HG03039 (cell line): ENCODE results near the gene MYO6.

Experiments used
- ATAC-seq: cut with Tn5 transposase; IDR thresholded peaks from one replicate; pipeline ENCODE4 v1.9.1; 2021; ENCODE audit warnings: mild to moderate bottlenecking, moderate library complexity; ENCODE audit not compliant: unreplicated experiment

Gene MYO6

GRCh38 chr6:75762063-75762462, 13.0 kb downstream of the MYO6 start:
- no peak for ATAC-seq

DNA sequence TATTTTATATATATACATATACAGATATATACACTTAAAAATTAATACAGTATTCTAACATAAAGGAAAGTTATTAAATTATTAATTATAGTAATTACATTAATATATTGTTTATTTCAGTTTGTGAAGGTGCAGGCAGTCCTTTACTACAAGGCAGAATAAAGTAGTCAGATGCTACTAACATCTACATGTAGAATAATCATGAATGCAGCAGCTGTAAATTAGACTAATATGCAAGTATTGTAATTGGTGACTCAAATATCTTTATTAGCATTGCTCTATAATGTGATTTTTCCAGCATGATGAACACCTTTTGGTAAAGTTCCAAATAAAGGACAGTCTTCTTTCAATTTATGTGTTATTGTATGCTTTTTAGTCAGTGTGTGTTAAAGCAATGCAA, 17.3 kb downstream of the MYO6 start:
- no peak for ATAC-seq

- ATAC-seq, result no peak
These were observed 21.8 kb downstream of the MYO6 start for GRCh38 chr6:75770844-75771243.

- no peak for ATAC-seq
These were observed 26.2 kb downstream of the MYO6 start for GRCh38 chr6:75775219-75775618.

GRCh38 chr6:75776461-75776860, 27.4 kb downstream of the MYO6 start:
- no peak for ATAC-seq

GRCh38 chr6:75778757-75779156, 29.7 kb downstream of the MYO6 start:
- no peak for ATAC-seq

GRCh38 chr6:75786152-75786551, 37.1 kb downstream of the MYO6 start:
- no peak for ATAC-seq

DNA sequence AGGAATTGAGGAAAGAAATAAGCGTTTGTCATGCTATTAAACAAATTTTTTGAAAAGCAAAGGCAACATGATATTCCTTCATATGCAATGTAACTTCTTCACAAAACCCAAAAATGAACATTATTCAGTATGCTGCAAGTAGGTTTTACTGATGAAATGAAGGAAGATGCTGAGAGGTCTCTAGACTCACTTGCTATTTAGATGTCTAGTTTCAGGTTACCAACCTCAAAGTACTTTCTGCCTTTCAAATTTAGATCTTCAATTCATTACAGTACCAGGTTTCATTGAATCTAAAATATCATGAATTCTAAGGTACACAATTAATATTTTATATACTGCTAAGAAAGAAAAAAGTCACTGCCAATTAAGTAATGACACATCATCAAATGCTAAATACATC, 39.9 kb downstream of the MYO6 start:
- ATAC-seq, result no peak

- no peak for ATAC-seq
These were observed 42.8 kb downstream of the MYO6 start for GRCh38 chr6:75791881-75792280.

DNA sequence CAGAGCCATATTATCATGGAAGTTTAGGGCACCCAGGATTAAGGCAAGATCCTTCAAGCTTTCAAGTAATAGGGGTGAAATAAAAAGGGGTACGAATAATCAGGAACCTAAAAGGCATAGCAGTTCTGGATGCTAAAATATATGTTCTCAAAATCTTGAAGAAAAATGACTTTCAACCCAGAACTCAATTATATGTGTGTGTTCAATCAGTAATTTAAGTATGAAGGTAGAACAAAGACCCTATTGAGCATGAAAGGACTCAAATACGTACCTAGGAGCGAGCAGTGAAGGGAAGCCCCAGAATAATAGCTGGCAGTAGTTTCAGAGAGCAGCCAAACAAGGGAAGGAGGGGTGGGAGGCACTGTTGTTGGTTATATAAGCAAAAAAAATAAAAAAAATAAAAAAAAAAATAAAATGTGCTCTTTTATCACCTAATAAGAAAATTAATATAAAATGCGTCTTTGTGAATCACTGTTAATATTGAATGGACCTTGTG, 45.4 kb downstream of the MYO6 start:
- no peak for ATAC-seq

- no peak for ATAC-seq
These were observed 46.1 kb downstream of the MYO6 start for GRCh38 chr6:75794954-75795739.

DNA sequence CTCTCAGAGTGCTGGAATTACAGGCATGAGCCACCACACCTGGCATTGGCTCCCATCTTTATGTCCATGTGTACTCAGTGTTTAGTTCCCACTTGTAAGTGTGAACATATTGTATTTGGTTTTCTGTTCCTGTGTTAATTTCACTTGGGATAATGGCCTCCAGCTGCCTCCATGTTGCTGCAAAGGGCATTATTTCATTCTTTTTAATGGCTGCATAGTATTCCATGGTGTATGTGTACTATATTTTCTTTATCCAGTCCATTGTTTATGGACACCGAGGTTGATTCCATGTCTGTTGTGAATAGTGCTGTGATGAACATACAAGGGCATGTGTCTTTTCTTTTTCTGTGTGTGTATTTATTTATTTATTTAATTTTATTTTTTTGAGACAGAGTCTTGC, 47.7 kb downstream of the MYO6 start:
- no peak for ATAC-seq

DNA sequence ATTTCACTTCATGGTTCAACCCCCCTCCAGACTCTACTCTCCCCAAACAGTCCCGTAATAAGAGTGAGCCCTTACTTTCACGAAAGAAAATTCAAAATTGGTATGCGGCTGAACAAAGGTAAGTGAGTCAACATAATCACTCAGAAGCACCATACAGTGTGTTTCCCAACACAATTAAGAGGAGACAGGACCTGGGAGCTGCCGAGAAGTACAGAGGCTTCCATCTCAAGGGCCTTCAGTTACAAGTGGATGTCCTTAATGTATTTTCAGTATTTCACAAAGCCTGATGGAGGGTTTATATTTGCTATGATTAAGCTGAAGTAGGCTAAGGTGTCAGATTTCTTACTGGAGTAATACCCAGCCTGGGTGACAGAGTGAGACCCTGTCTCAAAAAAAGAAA, 51.1 kb downstream of the MYO6 start:
- ATAC-seq, result no peak

- no peak for ATAC-seq
These were observed 51.9 kb downstream of the MYO6 start for GRCh38 chr6:75800708-75801505.

DNA sequence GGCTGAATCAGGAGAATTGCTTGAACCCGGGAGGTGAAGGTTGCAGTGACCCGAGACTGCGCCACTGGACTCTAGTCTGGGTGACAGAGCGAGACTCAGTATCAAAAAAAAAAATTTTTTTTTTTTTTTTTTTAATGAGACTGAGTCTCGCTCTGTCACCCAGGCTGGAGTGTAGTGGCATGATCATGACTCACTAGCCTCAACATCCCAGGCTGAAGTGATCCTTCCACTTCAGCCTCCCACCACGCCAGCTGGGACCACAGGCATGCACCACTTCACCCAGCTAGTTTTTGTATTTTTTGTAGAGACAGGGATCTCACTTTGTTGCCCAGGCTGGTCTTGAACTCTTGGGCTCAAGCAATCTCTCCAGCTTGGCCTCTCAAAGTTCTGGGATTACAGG, 53.3 kb downstream of the MYO6 start:
- no peak for ATAC-seq

- no peak for ATAC-seq
These were observed 59.5 kb downstream of the MYO6 start for GRCh38 chr6:75808507-75808906.

- no peak for ATAC-seq
These were observed 63.5 kb downstream of the MYO6 start for GRCh38 chr6:75812560-75812959.

DNA sequence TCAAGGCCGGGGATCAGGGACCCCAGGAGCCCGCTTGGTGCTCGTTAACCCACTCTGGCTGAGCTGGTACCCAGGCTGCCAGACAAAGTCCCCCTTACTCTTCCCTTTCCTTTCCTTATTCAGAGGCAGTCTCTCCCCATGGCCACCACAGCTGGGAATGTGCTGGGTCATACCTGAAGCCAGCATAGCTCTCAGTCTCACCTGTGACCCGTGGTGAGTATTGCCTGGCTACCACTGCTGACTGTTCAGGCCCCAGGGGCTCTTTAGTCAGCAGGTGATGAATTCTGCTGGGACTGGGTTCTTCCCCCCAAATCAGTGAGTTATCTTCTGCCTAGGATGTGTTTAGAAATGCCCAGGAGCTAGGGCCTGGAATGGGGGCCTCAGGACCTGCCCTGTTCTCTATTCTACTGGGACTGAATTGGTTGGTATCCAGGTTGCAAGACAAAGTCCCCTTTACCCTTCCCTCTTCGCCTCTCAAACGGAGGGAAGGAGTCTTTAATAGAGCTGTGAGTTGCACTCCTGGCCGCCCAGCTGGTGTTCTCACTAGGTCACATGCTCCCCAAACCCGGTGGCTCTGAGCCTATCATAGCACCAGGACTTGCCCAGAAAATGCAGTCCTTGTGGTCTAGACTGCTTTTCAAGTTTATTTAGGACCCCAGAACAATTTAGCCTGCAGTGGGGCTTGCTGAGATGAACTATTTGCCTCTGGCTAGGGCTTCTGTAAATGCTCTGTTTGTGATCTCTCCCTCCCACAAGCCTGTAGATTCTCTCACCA, 64.6 kb downstream of the MYO6 start:
- ATAC-seq, result no peak

GRCh38 chr6:75815756-75816155, 66.7 kb downstream of the MYO6 start:
- no peak for ATAC-seq

- no peak for ATAC-seq
These were observed 69.2 kb downstream of the MYO6 start for GRCh38 chr6:75818098-75818855.
